ENCODE measurements around the gene IGFL4. TPM values are rescaled to one million over a fixed set of nuclear protein-coding genes. Genes with fewer than 3 reads are reported as not detected.

The IGFL4 gene
- 10 to 100 TPM in 1 of 4 donors, 1 to 10 TPM in 3; 1.4 to 10.6 (median 5.5) TPM for total RNA-seq

DNA sequence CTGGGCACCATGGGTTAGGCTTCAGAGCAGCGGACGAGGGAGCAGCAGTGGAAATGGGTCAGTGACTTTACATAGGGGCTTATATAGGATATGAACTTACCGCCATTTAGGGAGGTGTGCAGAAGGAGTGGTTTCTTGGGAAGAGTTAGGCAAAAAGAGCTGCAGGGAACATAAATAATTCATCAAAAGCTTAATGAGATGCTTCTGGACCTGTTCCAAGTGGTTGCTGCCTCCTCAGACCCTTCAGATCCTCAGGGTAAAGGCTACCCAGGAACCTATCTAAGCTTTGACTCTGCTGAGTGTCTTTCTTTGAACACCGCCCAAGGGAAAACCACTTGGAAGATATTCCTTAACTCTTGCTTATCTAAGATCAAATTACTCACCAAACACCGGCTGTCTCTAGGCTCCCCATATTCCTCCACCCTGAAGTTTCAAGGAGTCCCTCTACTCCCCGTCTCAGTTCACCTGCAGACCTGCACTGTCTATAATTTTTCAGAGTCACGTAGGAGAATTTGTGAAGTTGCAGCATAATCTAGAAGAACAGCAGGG, at the start of gene IGFL4:
IGFL4 (minus strand) TSS at position 51 of the 549 bp plus-strand sequence; CDS start at position 11, 40 bp downstream.
- no peak within 1 kb of the TSS for H3K27ac ChIP-seq
- H3K36me3 ChIP-seq, result no peaks in the 10 kb centered on the region
- TF ChIP-seq POLR2A (IDR thresholded peaks at IDR 0.05) (no peak), EP300 (IDR thresholded peaks at IDR 0.05) (no peak), POLR2AphosphoS5 (IDR thresholded peaks at IDR 0.05) (no peak)
- TF ChIP-seq, protein P1, sequence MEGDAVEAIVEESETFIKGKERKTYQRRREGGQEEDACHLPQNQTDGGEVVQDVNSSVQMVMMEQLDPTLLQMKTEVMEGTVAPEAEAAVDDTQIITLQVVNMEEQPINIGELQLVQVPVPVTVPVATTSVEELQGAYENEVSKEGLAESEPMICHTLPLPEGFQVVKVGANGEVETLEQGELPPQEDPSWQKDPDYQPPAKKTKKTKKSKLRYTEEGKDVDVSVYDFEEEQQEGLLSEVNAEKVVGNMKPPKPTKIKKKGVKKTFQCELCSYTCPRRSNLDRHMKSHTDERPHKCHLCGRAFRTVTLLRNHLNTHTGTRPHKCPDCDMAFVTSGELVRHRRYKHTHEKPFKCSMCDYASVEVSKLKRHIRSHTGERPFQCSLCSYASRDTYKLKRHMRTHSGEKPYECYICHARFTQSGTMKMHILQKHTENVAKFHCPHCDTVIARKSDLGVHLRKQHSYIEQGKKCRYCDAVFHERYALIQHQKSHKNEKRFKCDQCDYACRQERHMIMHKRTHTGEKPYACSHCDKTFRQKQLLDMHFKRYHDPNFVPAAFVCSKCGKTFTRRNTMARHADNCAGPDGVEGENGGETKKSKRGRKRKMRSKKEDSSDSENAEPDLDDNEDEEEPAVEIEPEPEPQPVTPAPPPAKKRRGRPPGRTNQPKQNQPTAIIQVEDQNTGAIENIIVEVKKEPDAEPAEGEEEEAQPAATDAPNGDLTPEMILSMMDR (IDR thresholded peaks at IDR 0.05), result no peak
- H3K27me3 ChIP-seq, result peaks cover 29% of the 10 kb centered on the region
- peaks cover 20% of the 10 kb centered on the region for H3K4me1 ChIP-seq
- no peak within 1 kb of the TSS for H3K4me3 ChIP-seq
- DNase-seq (ENCODE audit: low spot score in 2 of 2), result no peak
- WGBS, result 50% methylated on average over 7 of the region's 7 CpGs
- no peaks in the 10 kb centered on the region for H3K9me3 ChIP-seq

- Histone ChIP-seq H3K27me3 (peaks cover 7% of the 10 kb centered on the region), H3K27ac (no peak overlapping the region), H3K36me3 (no peaks in the 10 kb centered on the region), H3K4me1 (no peaks in the 10 kb centered on the region), H3K9me3 (no peaks in the 10 kb centered on the region), H3K4me3 (no peak overlapping the region)
- DNase-seq (ENCODE audit: low spot score in 2 of 2), result no peak
- WGBS, result 85% methylated on average over 5 of the region's 5 CpGs
- TF ChIP-seq POLR2A (IDR thresholded peaks at IDR 0.05) (no peak), POLR2AphosphoS5 (IDR thresholded peaks at IDR 0.05) (no peak), EP300 (IDR thresholded peaks at IDR 0.05) (no peak)
- TF ChIP-seq, protein P1 (IDR thresholded peaks at IDR 0.05), result no peak
Observed at GRCh38 chr19:46090444-46090843, 49.6 kb upstream of the IGFL4 start.

GRCh38 chr19:46089432-46089831, 48.6 kb upstream of the IGFL4 start:
- no peak for TF ChIP-seq EP300 (IDR thresholded peaks at IDR 0.05)
- TF ChIP-seq POLR2AphosphoS5 (IDR thresholded peaks at IDR 0.05), result no peak
- TF ChIP-seq, protein P1 (IDR thresholded peaks at IDR 0.05), result no peak
- no peak for TF ChIP-seq POLR2A (IDR thresholded peaks at IDR 0.05)
- H3K9me3 ChIP-seq, result no peaks in the 10 kb centered on the region
- H3K4me3 ChIP-seq, result no peak overlapping the region
- no peak overlapping the region for H3K27ac ChIP-seq
- 96% methylated on average over 1 of the region's 1 CpG for WGBS
- H3K36me3 ChIP-seq, result no peaks in the 10 kb centered on the region
- no peak for DNase-seq (ENCODE audit: low spot score in 2 of 2)
- H3K4me1 ChIP-seq, result no peaks in the 10 kb centered on the region
- H3K27me3 ChIP-seq, result peaks cover 7% of the 10 kb centered on the region

GRCh38 chr19:46088101-46088500, 47.3 kb upstream of the IGFL4 start:
- 89% methylated on average over 2 of the region's 2 CpGs for WGBS
- H3K27me3 ChIP-seq, result peaks cover 7% of the 10 kb centered on the region
- no peak overlapping the region for H3K27ac ChIP-seq
- H3K4me3 ChIP-seq, result no peak overlapping the region
- H3K36me3 ChIP-seq, result no peaks in the 10 kb centered on the region
- no peak for DNase-seq (ENCODE audit: low spot score in 2 of 2)
- H3K4me1 ChIP-seq, result no peaks in the 10 kb centered on the region
- TF ChIP-seq EP300 (IDR thresholded peaks at IDR 0.05), result no peak
- TF ChIP-seq, protein P1 (IDR thresholded peaks at IDR 0.05), result no peak
- TF ChIP-seq POLR2AphosphoS5 (IDR thresholded peaks at IDR 0.05), result no peak
- H3K9me3 ChIP-seq, result no peaks in the 10 kb centered on the region

DNA sequence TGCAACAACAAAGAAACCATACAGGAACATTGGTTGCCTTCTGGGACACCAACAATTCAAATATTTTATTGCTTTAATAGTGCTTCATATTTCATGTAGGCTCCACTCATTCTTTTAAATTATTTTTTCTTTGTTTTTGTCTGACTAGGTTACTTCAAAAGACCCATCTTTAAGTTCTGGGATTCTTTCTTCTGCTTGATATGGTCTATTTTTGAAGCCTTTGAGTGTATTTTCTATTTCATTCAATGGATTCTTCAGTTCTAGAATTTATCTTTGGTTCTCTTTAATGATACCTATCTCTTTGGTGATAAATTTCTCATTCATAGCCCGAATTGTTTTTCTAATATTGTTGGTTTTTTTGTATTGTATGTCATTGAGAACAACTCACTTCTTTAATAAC, 45.1 kb upstream of the IGFL4 start:
- TF ChIP-seq EP300 (IDR thresholded peaks at IDR 0.05) (no peak), POLR2AphosphoS5 (IDR thresholded peaks at IDR 0.05) (no peak), POLR2A (IDR thresholded peaks at IDR 0.05) (no peak)
- TF ChIP-seq, protein P1 (IDR thresholded peaks at IDR 0.05), result no peak
- Histone ChIP-seq H3K27me3 (peaks cover 3% of the 10 kb centered on the region), H3K9me3 (no peaks in the 10 kb centered on the region), H3K4me1 (no peaks in the 10 kb centered on the region), H3K27ac (no peak overlapping the region), H3K4me3 (no peak overlapping the region), H3K36me3 (no peaks in the 10 kb centered on the region)
- WGBS, result 67% methylated on average over 1 of the region's 1 CpG
- DNase-seq (ENCODE audit: low spot score in 2 of 2), result no peak
